ENCODE results near the gene BCAR3.
"Not testable (repeated sequence)": the region's sequence is repeated elsewhere in the genome, so short reads cannot be mapped to it uniquely, and the experiment has no call there.

BCAR3 gene

DNA sequence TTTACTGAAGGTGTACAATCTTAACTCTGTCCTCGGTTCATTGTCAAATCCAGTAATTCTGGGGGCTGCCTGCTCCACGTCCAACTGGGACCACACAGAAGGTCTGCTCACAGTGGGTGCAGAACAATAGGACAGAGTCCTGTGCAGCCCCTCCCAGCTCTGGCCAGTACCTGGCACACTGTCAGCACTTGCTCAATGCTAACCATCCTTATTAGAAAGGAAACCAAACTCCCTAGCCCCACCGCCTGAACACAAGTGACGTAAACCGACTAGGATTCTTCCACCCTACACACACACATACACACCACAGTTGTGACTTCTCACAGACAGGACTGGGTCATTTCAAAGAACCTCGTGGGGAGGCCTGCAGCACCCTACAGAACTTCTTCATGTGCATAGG lies 5.2 kb downstream of the BCAR3 start:
- ATAC-seq (replicated peaks) (no peak), DNase-seq (no peak)
- no peak overlapping the region for H3K27ac Mint-ChIP-seq
- H3K27me3 Mint-ChIP-seq, result peaks cover 26 to 54% of the 10 kb centered on the region in 2 donors
- no peak overlapping the region for H3K4me3 Mint-ChIP-seq
- no peaks in the 10 kb centered on the region for H3K9me3 Mint-ChIP-seq
- no peaks in the 10 kb centered on the region for H3K36me3 Mint-ChIP-seq (ENCODE audit: insufficient read depth)
- H3K4me1 Mint-ChIP-seq (ENCODE audit: low read depth in 2 of 2), result peaks cover 4% of the 10 kb centered on the region in 2 donors

DNA sequence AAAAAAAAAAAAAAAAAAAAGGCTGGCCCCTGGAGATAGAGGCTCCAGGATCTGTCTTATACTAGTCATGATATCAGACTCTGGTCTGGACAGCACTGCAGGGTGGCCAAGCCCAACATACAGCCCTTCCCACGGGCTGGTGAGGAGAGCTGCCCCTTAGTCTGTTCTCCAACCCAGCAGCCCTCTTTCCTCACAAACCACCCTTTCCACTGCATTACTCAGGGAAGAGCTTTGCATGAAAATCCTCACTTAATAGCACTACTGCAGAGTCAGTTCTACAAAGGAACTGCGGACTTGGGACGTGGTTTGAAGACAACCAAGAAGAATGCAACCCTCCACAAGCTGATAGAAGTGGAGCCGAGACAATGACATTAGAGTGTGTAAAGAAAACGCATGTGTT lies 5.7 kb downstream of the BCAR3 start:
- H3K27ac Mint-ChIP-seq, result no peak overlapping the region
- H3K9me3 Mint-ChIP-seq, result no peaks in the 10 kb centered on the region
- DNase-seq (no peak), ATAC-seq (replicated peaks) (no peak)
- H3K27me3 Mint-ChIP-seq, result peaks cover 26 to 51% of the 10 kb centered on the region in 2 donors
- H3K36me3 Mint-ChIP-seq (ENCODE audit: insufficient read depth), result no peaks in the 10 kb centered on the region
- peaks cover 3 to 4% of the 10 kb centered on the region in 2 donors for H3K4me1 Mint-ChIP-seq (ENCODE audit: low read depth in 2 of 2)
- no peak overlapping the region for H3K4me3 Mint-ChIP-seq

DNA sequence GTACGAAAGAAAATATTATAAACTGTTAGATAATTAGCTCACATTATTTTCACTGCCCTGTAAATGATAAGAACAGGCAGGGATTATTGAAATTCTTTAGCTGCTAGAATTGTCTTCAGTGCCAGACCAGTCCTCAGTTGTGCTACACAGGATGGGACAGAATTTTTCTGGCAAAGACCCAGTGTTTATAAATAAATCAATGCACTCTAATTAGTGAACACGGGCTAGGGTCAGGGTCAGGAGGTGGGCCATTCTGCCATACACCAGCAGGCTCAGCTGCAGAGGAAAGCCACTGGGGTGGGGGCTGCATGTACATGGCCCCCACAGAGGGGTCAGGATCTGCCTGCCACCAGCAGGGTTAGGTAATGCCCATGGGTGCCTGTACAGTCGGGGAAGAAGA lies 6.4 kb downstream of the BCAR3 start:
- Mint-ChIP-seq H3K27ac (no peak overlapping the region), H3K36me3 (ENCODE audit: insufficient read depth) (no peaks in the 10 kb centered on the region), H3K4me1 (ENCODE audit: low read depth in 2 of 2) (no peaks in the 10 kb centered on the region), H3K27me3 (peaks cover 20 to 45% of the 10 kb centered on the region in 2 donors), H3K9me3 (no peaks in the 10 kb centered on the region), H3K4me3 (no peak overlapping the region)
- ATAC-seq (replicated peaks) (no peak), DNase-seq (no peak)

DNA sequence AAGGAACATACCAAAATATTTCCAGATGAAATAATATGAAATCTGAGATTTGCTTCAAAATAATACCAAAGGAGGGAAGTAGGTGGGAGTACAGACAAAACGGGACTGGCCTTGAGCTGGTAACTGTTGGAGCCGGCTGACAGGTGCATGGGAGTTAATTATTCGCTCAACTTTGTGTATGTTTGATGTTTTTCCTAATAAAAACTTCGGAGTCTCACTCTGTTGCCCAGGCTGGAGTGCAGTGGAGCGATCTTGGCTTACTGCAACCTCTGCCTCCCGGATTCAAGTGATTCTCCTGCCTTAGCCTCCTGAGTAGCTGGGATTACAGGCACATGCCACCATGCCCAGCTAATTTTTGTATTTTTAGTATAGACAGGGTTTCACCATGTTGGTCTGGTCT lies 7.6 kb downstream of the BCAR3 start:
- H3K27me3 Mint-ChIP-seq, result peaks cover 11 to 33% of the 10 kb centered on the region in 2 donors
- H3K4me1 Mint-ChIP-seq (ENCODE audit: low read depth in 2 of 2); H3K36me3 Mint-ChIP-seq (ENCODE audit: insufficient read depth); H3K4me3 Mint-ChIP-seq; H3K9me3 Mint-ChIP-seq; DNase-seq; ATAC-seq (replicated peaks); H3K27ac Mint-ChIP-seq: not testable (repeated sequence)

DNA sequence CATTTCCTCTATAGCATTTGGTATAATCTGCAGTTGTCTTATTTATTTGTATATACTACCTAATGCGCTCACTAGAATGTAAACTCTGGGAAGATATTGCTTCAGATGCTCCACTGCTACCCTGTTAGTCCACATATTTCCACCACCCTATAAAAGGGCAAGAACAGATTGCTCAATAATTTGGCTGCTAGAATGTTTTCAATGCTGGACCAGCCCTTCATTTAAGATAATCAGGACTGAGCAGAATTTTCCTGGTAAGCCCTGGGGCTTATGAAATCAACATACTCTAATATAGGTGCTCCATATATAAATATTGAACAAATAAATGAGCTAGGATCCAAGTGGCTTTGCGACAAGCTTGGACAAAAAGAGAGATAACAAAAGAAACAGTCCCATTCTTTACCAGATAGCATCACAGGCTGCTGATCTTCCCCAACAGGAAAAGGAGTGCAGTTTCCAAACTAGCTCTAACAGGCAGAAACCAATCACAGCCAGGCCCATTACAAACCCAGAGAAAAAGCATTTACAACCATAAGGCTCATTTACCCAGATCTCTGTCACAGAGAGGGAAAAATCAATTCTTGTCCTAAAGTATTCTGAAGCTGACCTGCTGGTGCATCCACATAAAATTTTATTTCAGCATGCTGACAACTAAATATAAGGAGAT lies 8.3 kb downstream of the BCAR3 start:
- H3K27ac Mint-ChIP-seq, result no peak overlapping the region

DNA sequence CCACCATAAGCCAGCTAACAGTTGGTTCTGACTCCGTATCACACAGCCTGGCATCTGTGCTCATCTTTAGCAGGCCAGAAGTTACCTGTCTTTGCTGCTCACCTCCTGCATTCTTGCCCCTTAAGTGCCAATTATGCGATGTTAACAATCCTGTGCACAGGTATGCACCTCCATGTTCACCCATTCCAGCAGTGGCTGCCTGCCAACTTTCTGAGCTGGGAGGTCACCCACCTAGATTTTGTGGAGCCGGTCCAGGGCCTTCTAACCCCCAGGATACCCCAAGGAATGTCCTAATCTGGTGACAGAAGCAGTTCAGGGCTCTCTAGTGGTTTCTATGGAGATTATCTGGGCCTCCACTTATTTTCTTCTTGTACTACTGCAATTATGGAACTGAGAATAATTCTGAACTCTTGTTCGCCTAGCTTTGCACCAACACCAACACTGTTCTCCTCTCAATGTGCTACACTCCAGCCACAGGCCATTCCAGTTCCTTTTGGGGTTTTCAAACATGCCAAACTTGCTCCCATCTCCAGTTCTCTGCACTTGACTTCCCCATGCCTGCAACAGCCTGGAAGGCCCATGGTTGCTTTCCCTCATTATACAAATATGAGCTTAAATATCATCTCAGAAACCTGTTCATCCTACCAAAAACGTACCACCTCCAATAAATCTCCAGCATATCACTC lies 9.0 kb downstream of the BCAR3 start:
- no peaks in the 10 kb centered on the region for H3K9me3 Mint-ChIP-seq
- H3K27ac Mint-ChIP-seq, result no peak overlapping the region
- H3K4me3 Mint-ChIP-seq, result no peak overlapping the region
- no peaks in the 10 kb centered on the region for H3K36me3 Mint-ChIP-seq (ENCODE audit: insufficient read depth)
- no peak for ATAC-seq (replicated peaks)
- no peaks in the 10 kb centered on the region for H3K4me1 Mint-ChIP-seq (ENCODE audit: low read depth in 2 of 2)
- peaks cover 11 to 33% of the 10 kb centered on the region in 2 donors for H3K27me3 Mint-ChIP-seq
- no peak for DNase-seq

More for the DNA sequence above, 8.3 kb downstream of the BCAR3 start:
- no peak for DNase-seq
- no peaks in the 10 kb centered on the region for H3K4me1 Mint-ChIP-seq (ENCODE audit: low read depth in 2 of 2)
- no peaks in the 10 kb centered on the region for H3K36me3 Mint-ChIP-seq (ENCODE audit: insufficient read depth)
- no peak for ATAC-seq (replicated peaks)
- peaks cover 11 to 33% of the 10 kb centered on the region in 2 donors for H3K27me3 Mint-ChIP-seq
- no peaks in the 10 kb centered on the region for H3K9me3 Mint-ChIP-seq
- H3K4me3 Mint-ChIP-seq, result no peak overlapping the region

DNA sequence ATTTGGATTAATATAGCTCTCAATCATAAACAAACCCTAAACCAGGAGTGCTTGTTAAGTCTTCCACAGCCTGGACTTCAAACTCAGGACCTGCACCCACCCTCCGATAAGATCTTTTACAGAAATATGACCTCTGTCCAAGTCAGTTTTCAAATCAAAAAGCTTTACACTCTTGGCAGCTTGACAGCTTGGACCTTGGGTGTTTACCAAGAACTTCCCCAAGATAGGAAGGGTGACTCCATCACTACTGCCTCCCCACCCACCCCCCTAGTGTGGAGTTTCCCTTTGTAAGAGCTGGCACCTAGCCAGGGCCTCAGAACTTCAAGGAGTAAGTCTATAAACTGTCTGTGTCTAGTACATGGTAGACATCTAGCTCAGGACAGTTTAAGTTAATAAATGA lies 9.6 kb downstream of the BCAR3 start:
- no peak overlapping the region for H3K27ac Mint-ChIP-seq

DNA sequence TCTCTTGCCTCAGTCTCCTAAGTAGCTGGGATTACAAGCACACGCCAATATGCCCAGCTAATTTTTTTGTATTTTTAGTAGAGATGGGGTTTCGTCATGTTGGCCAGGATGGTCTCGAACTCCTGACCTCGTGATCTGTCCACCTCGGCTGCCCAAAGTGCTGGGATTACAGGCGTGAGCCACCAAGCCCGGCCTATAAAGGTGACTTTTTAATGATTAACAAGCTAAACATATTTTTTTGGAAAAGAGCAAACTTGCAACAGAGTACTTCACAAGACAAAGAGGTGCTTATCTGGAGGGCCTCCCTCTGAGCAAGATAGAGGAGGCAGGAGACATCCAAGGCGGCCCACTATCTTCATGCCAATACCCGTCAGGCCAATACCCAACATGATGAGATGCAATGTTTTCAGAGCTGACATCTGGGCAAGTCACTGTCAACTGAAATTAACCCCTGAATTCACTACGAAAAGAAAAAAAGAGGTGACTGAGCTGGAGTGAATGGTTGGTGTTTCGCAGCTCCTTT lies 10.5 kb downstream of the BCAR3 start:
- ATAC-seq (replicated peaks) (no peak), DNase-seq (no peak)
- Mint-ChIP-seq H3K27ac (no peak overlapping the region), H3K9me3 (no peaks in the 10 kb centered on the region), H3K4me1 (ENCODE audit: low read depth in 2 of 2) (no peaks in the 10 kb centered on the region), H3K27me3 (peaks cover 5 to 21% of the 10 kb centered on the region in 2 donors), H3K4me3 (no peak overlapping the region), H3K36me3 (ENCODE audit: insufficient read depth) (no peaks in the 10 kb centered on the region)

More for the DNA sequence above, 9.6 kb downstream of the BCAR3 start:
- H3K27me3 Mint-ChIP-seq, result peaks cover 5 to 28% of the 10 kb centered on the region in 2 donors
- no peak overlapping the region for H3K4me3 Mint-ChIP-seq
- no peaks in the 10 kb centered on the region for H3K36me3 Mint-ChIP-seq (ENCODE audit: insufficient read depth)
- no peaks in the 10 kb centered on the region for H3K9me3 Mint-ChIP-seq
- ATAC-seq (replicated peaks), result no peak
- H3K4me1 Mint-ChIP-seq (ENCODE audit: low read depth in 2 of 2), result no peaks in the 10 kb centered on the region
- DNase-seq, result no peak

DNA sequence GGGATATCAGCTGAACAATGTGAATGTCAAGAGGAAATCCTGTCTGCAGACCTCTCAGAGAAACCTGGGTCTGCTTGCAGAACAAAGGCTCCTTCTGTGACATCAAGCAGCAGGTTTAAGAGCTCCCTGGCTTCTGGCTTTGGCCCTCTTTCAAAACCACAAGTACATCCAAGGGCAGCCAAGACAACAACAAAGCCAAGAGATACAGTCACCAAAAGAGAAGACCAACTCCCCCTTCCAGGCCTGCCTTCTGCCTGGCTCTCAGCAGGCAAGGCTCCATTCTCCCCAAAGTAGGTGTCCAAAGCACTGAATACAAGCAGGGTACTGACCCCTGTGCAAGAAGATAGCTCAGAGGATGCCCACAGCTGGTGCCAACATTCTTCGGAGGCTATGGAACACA lies 11.5 kb downstream of the BCAR3 start:
- Mint-ChIP-seq H3K36me3 (ENCODE audit: insufficient read depth) (no peaks in the 10 kb centered on the region), H3K4me1 (ENCODE audit: low read depth in 2 of 2) (no peaks in the 10 kb centered on the region), H3K27me3 (peaks cover 7 to 22% of the 10 kb centered on the region in 2 donors), H3K9me3 (no peaks in the 10 kb centered on the region), H3K4me3 (no peak overlapping the region), H3K27ac (no peak overlapping the region)
- DNase-seq (no peak), ATAC-seq (replicated peaks) (no peak)

DNA sequence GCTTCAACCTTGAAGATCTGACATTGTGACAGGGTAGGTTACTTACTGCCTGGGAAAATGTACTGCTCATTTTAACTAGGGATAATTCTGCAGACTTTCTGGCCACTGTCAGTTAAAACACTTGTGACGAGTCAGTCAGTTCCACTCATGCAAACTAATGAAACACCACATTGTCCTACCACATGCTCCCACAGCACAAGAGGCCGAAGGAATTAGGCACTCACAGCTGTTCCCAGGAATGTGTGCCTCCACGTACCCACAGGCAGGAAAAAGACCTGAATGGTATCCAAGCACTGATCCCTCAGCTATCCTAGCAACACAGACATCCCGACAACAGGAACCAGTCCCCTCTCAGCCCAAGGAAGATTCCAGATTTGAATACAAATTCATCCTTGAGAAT lies 12.3 kb downstream of the BCAR3 start:
- no peaks in the 10 kb centered on the region for H3K9me3 Mint-ChIP-seq
- H3K27ac Mint-ChIP-seq, result no peak overlapping the region
- no peak overlapping the region for H3K4me3 Mint-ChIP-seq
- no peaks in the 10 kb centered on the region for H3K36me3 Mint-ChIP-seq (ENCODE audit: insufficient read depth)
- peaks cover 7 to 17% of the 10 kb centered on the region in 2 donors for H3K27me3 Mint-ChIP-seq
- ATAC-seq (replicated peaks) (no peak), DNase-seq (no peak)
- H3K4me1 Mint-ChIP-seq (ENCODE audit: low read depth in 2 of 2), result no peaks in the 10 kb centered on the region

DNA sequence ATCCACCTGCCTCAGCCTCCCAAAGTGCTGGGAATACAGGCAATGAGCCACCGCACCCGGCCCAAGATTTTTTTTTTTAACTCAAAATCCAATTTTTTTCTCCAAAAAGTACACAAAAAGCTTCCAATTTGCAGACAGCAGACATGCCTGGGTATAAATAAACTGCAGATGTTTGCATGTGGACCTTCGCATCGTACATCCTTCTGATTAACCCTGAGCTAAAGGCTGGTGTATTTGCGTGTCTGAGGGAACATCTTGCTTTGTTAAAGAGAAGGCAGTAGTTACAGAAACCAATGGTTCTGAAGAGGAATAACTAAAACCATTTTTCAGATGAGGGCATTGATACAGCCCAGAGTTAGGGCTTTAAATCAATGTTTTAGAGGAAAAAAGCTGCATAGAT lies 12.7 kb downstream of the BCAR3 start:
- no peak for DNase-seq
- no peaks in the 10 kb centered on the region for H3K9me3 Mint-ChIP-seq
- H3K27me3 Mint-ChIP-seq, result peaks cover 7 to 15% of the 10 kb centered on the region in 2 donors
- no peaks in the 10 kb centered on the region for H3K4me1 Mint-ChIP-seq (ENCODE audit: low read depth in 2 of 2)
- no peaks in the 10 kb centered on the region for H3K36me3 Mint-ChIP-seq (ENCODE audit: insufficient read depth)
- no peak for ATAC-seq (replicated peaks)
- H3K4me3 Mint-ChIP-seq, result no peak overlapping the region
- no peak overlapping the region for H3K27ac Mint-ChIP-seq

DNA sequence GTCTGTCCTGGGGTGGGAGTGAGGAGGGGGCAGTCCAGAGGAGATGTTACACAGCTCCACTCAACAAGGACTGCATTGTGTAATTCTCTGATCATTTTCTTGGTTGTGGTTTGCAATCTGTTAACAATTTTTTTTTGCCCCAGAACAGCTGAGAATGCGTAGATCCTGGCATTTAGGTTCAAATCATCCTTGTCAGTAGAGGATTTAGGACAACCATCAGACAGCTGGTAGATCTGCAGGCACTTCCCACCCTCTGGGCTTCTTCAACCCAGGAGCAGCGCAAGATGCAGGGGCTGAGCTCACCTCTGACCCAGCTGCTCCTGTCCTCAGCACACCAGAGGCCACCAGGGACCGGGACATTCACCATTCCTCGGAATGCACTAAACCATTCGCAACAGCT lies 13.5 kb downstream of the BCAR3 start:
- Mint-ChIP-seq H3K27ac (no peak overlapping the region), H3K36me3 (ENCODE audit: insufficient read depth) (no peaks in the 10 kb centered on the region), H3K27me3 (peaks cover 7 to 15% of the 10 kb centered on the region in 2 donors), H3K4me3 (no peak overlapping the region), H3K9me3 (no peaks in the 10 kb centered on the region), H3K4me1 (ENCODE audit: low read depth in 2 of 2) (no peaks in the 10 kb centered on the region)
- DNase-seq (no peak), ATAC-seq (replicated peaks) (no peak)

DNA sequence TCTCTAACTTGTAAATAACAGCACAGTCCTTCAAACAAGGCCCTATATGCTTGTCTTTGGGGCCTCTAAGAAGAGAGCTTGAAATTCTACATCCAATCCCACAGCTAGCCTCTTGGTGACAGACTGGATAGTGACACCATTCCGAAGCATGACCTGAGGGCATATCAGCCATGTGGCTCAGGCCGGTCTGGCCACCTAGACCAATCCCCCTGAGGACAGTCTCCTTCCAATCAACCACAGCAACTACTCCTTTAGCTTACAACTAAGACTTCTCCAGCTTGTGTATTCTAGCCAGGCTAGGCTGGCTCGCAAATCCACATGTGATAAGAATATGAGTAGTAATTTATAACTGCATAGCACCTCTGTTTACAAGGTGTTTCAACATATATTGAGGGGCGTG lies 14.0 kb downstream of the BCAR3 start:
- DNase-seq (no peak), ATAC-seq (replicated peaks) (no peak)
- no peaks in the 10 kb centered on the region for H3K9me3 Mint-ChIP-seq
- H3K4me3 Mint-ChIP-seq, result no peak overlapping the region
- no peaks in the 10 kb centered on the region for H3K4me1 Mint-ChIP-seq (ENCODE audit: low read depth in 2 of 2)
- no peak overlapping the region for H3K27ac Mint-ChIP-seq
- H3K27me3 Mint-ChIP-seq, result peaks cover 7 to 15% of the 10 kb centered on the region in 2 donors
- no peaks in the 10 kb centered on the region for H3K36me3 Mint-ChIP-seq (ENCODE audit: insufficient read depth)

All from effector memory CD8-positive, alpha-beta T cell (primary cell).